ENCODE measurements around the gene TMEM52. TPM values are rescaled to one million over a fixed set of nuclear protein-coding genes. Genes with fewer than 3 reads are reported as not detected.

TMEM52 gene
- total and polyA plus RNA-seq, 9 of the 15 experiments (the other 6 are each of a cell fraction or from before 2014, with no cell fraction given): 0.37 to 22.5 (median 6.8) TPM

- TF ChIP-seq TAF9B (IDR thresholded peaks at IDR 0.05; ENCODE audit: partially characterized antibody) (no peak), ASH1L (IDR thresholded peaks at IDR 0.05; ENCODE audit: borderline replicate concordance, low read depth, partially characterized antibody) (no peak), CREBBP (IDR thresholded peaks at IDR 0.05; ENCODE audit: low read depth, low read length) (no peak), NR3C1 (CRISPR knock-in tag; IDR thresholded peaks at IDR 0.05) (no peak), TFAP4 (CRISPR knock-in tag; IDR thresholded peaks at IDR 0.05; ENCODE audit: borderline replicate concordance) (peak; percentile 90), ZNF785 (CRISPR knock-in tag; IDR thresholded peaks at IDR 0.05) (no peak), NCOA2 (IDR thresholded peaks at IDR 0.05; ENCODE audit: partially characterized antibody in 2 of 2) (no peak), E2F4 (CRISPR knock-in tag; IDR thresholded peaks at IDR 0.05; ENCODE audit: low read depth) (no peak), MIER1 (IDR thresholded peaks at IDR 0.05; ENCODE audit: low read depth) (no peak), ARID4B (CRISPR knock-in tag; IDR thresholded peaks at IDR 0.05) (no peak), ZNF398 (CRISPR knock-in tag; IDR thresholded peaks at IDR 0.05) (no peak), BRD4 (IDR thresholded peaks at IDR 0.05) (no peak), SP1 (CRISPR knock-in tag; IDR thresholded peaks at IDR 0.05) (peak; percentile 72), ZC3H11A (IDR thresholded peaks at IDR 0.05; ENCODE audit: low read depth, low read length) (no peak), ZNF507 (tag; conservative IDR thresholded peaks at IDR 0.05) (no peak), NR2F6 (CRISPR knock-in tag; IDR thresholded peaks at IDR 0.05) (no peak), RBM25 (IDR thresholded peaks at IDR 0.05; ENCODE audit: low read depth, low read length, severe bottlenecking) (no peak)
These were observed 12.6 kb downstream of the TMEM52 start (continued) for GRCh38 chr1:1906185-1907097.

Data from K562 (cell line).